HEK293 (cell line): ENCODE results near the gene LRP5.

Experiments used
- PBX3 ChIP-seq: sonication (generic); formaldehyde crosslinking; IDR thresholded peaks from 2 replicates; pipeline ENCODE4 v1.8.1; 2022; ENCODE audit warnings: mild to moderate bottlenecking, moderate library complexity, missing genetic modification reagents
- ZNF174 ChIP-seq: fragments of 450-650 bp; formaldehyde crosslinking; IDR thresholded peaks from 2 replicates; pipeline ENCODE4 v1.5.0; 2017; ENCODE audit warnings: missing biosample characterization, mild to moderate bottlenecking, missing genetic modification characterization

- TF ChIP-seq ZNF174 (no peak), PBX3 (CRISPR knock-in tag) (no peak)
These were observed 15.4 kb downstream of the LRP5 start for GRCh38 chr11:68327586-68328370.
